ENCODE results near the gene GLB1L2.

GLB1L2 gene

DNA sequence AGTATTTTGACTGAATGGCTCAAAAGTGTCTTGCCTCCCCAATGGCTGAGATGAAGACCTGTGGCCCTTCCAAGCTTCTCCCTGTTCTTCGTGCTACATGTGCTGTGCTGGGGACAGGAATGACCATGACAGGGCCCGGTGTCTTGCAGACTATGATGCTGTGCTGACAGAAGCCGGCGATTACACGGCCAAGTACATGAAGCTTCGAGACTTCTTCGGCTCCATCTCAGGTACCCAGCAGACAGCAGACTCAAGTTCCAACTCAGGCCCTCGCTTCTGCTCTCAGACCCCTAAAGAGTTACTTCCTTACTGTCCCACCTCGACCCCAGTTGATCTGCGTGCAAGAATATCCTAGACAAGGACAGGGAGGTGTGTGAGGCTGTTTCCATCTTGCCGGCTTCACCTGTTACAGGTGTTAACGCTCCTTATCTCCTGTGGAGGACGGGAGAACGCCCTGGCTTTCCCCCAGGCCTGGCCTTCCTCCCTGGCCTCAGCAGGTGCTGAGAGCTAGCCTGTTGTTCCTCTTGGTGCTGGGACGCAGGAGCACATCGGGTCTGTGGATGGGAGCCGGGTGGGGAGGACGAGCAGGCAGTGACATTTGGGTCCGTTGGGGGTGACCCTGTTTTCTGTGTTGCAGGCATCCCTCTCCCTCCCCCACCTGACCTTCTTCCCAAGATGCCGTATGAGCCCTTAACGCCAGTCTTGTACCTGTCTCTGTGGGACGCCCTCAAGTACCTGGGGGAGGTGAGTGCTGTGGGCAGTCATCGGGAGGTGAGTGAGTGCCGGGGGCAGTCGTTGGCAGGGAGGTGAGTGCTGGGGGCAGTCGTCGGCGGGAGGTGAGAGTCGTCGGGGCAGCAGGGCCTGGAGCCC lies 38.1 kb downstream of the GLB1L2 start:
- DNase-seq = no peak

DNA sequence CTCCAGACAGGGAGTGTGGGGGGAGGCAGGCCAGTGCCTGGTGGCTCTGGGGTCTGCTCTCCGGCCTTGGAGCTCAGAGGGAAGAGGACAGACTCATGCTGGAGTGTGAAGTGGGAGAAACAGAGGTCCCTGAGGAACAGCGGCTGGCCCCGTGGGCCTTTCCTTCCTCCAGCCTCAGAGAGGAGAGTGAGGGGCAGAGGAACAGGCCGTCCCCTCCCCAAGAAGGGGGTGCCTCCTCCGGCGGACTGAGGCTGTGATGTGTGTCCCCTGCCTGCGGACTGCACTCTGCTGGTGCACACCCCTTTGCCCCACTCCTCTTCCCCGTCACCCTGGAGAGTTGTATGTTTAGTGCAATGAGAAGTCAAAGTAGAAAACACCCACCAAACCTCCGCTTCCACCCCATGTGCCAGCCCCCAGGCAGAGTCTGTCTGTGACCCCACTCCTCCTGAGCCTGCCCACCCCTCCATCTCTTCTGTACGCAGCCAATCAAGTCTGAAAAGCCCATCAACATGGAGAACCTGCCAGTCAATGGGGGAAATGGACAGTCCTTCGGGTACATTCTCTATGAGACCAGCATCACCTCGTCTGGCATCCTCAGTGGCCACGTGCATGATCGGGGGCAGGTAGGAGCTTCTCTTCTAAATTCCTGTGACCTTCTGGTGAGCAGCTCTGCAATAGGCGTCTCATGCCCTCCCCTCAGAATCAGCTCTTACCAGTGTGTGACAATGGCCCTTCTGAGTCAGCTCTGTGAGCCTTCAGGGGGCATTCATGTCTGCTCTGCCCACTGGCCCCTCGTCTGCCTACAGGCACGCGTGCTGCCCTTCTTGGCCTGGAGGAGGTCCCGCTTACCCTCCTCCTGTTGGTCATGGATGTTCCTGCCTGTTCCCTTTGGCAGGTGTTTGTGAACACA lies 39.0 kb downstream of the GLB1L2 start:
- no peak for DNase-seq

DNA sequence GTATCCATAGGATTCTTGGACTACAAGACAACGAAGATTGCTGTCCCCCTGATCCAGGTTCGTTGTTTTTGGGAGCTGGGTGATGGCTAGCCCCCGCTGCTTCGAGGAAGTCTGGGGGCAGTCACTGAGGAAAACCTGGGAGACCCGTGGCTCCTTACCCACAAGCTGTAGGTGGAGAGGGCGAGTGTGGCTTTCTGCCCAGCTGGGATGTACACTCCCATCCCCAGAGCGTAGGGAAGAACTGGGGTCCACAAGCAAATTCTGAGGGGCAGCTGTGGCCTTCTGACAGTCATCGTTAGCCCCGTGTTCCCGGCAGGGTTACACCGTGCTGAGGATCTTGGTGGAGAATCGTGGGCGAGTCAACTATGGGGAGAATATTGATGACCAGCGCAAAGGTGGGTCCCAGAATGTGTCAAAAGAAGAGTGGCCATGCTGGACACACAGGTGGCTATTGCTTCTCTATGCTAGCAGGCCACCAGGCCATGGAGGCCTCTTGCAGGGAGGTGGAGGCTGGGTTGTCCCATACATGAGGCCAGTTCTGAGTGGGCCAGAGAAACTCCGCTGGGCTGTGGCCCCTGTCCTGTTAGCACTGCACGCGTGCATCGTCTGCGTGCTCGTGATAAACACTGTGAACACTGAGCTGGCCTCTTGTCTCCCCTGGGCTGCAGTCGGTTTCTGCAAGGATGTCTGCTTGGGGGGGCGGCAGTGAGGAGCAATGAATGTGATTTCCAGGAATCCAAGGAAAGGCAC lies 39.8 kb downstream of the GLB1L2 start:
- DNase-seq = no peak

DNA sequence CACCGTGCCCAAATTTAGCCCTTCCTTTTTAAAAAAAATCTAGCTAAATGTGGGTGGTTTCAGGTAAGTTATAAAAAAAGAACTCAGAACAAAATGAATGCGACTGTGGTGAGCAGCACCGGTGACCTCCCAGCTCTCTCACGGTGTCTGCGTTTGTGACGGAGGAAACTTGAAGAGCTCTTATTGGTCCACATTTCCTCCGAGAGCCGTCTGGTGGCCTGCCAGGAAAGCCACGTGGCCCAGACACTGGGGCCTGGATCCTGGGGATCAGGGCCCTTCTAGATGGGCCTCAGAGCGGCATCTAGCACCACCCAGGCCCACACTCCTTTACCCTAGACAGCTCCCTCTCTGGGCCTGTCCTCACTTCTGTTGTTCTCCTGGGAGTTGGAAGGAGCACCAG lies 40.7 kb downstream of the GLB1L2 start:
- no peak for DNase-seq

DNA sequence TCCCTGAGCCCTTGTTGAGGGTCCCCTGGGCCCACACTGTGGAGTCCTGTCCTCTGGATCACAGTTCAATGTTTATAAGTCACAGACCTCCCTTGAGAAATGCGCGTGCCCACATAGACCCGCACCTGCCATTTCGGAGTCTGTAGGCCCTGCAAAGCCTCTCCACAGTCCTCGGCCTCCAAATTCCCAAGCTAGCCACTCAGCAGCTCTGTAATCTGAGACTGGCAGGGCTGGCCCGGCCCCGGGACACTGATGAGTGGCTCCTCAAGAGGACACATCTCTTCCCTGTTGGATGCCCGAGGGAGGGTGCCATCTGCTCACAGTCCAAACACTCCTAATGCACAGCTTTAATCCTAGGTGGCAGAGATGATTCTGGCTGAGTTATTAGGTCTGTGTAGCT lies 41.2 kb downstream of the GLB1L2 start:
- no peak for DNase-seq

DNA sequence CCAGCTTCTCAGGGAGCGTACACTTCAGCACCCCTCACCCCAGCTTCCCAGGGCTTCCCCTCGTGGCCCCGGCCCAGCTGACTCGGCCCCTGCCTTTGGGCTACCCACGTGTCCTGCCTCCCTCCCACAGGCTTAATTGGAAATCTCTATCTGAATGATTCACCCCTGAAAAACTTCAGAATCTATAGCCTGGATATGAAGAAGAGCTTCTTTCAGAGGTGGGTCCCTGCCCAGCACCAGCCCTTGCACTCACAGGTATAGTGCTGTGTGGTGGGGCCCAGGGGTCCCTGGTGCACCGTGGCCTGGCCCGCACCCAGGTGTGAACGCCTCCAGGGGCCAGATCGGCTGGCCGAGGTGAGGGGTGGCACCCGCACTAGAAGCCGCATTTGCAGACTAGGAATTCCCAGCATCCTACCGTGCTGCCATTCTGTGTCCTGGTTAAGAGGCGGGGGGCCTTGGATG lies 41.8 kb downstream of the GLB1L2 start:
- DNase-seq = no peak

DNA sequence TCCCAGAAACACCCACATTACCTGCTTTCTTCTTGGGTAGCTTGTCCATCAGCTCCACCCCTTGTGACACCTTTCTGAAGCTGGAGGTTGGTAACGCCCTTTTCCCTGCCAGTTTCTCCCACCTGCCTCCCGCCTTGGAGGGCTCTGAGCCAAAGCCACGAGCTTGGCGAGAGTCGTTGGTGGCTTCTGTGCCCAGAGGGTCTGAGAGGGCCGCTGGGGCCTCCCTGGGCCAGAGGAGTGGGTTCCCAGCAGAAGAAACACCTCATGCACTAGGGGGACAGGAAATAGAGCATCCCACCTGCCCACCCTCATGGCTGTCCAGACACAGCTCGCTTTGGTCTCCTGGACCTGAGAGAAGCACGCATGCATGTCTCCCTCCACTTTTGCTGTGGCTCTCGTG lies 42.4 kb downstream of the GLB1L2 start:
- DNase-seq = peak; percentile 26

DNA sequence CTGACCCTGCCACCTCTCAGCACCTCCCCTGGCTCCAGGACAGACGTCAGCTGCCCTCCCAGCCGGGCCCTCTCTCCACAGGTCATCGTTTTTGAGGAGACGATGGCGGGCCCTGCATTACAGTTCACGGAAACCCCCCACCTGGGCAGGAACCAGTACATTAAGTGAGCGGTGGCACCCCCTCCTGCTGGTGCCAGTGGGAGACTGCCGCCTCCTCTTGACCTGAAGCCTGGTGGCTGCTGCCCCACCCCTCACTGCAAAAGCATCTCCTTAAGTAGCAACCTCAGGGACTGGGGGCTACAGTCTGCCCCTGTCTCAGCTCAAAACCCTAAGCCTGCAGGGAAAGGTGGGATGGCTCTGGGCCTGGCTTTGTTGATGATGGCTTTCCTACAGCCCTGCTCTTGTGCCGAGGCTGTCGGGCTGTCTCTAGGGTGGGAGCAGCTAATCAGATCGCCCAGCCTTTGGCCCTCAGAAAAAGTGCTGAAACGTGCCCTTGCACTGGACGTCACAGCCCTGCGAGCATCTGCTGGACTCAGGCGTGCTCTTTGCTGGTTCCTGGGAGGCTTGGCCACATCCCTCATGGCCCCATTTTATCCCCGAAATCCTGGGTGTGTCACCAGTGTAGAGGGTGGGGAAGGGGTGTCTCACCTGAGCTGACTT lies 43.2 kb downstream of the GLB1L2 start:
- DNase-seq = no peak

DNA sequence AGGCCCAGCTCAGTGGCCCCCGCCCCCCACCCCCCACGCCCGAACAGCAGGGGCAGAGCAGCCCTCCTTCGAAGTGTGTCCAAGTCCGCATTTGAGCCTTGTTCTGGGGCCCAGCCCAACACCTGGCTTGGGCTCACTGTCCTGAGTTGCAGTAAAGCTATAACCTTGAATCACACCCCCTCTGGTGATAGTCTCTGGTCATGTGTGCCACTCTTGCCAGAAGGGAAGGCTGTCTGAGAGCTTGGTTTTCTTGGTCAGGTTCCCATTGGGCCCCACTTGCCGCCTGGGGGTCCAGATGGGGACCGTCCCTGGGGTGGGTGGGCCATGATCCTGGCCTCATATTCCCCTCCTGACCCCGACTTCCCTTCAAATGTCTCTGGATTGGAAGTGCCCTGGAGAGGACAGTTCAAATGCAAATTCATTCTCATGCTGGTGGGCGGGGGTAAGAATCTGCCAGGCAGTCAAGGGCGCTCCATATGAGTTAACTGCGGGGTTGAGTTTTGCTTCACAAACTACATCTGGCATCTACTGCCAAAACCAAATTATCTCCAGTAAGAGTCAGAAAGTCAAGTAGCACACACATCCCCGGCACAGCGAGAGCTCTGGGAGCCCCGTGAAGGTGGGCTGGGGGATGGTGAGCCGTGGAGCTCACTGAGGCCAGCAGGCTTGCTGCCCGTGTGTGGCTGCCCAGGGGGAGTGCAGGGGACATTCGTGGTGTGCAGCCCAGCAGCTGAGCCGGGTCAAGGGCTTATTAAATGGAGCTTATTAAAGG lies 44.5 kb downstream of the GLB1L2 start:
- no peak for DNase-seq

DNA sequence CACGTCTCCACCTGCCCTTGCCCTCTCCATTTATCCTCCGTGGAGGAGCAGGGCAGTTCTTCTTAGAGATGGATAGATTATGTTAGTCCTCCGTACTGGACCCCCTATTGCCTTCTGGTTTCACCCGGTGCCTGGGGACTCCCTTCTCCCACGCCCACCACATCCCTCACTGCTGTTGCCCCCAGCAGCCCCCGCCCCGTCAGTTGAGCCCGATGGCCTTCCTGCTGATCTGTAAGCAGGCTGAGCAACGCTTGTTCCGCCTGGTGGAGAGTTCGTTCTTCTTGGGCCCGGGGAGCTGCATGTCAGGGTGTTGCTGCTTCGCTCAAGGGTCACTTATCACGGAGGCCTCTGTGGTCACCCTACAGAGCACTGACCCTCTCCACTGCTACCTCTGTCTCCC lies 46.1 kb downstream of the GLB1L2 start:
- no peak for DNase-seq

DNA sequence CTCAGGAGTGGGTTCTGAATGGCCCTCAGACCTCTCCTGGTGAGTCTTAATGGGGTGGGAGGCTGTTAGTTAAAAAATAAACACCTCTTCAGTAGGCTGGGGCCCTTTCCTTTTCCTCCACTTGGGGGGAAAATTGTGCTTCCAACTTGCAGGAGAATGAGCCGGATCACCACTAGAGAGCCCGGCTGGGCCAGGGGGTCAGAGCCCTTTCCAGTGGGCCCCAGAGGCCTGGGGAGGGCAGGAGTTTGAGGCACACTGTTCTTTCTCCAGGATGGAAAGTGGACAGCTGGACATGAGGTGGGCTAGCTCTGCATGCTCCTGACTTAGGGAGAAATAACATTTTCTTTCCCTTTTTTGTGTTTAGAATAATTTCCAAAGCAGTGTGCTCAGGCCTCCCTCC lies 47.5 kb downstream of the GLB1L2 start:
- DNase-seq = no peak

DNA sequence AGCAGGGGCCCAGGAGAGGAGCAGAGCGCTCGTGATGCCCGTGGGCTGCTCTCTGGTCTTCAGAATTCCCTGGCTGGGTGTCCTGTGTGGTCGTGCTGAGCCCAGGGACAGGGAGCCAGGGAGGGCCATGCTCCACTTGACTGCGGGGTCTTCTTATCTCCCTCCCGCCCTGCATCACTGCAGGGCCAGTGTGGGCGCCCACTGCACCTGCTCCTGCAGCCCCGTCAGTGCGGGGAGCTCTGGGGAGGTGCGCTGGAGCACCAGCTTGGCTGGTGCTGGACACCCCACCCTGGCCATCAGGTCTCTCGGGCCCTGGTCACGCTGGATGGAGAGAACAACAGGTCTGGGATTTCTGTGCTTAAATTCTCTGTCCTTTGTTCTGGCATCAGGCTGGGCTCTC lies 48.4 kb downstream of the GLB1L2 start:
- DNase-seq = no peak

DNA sequence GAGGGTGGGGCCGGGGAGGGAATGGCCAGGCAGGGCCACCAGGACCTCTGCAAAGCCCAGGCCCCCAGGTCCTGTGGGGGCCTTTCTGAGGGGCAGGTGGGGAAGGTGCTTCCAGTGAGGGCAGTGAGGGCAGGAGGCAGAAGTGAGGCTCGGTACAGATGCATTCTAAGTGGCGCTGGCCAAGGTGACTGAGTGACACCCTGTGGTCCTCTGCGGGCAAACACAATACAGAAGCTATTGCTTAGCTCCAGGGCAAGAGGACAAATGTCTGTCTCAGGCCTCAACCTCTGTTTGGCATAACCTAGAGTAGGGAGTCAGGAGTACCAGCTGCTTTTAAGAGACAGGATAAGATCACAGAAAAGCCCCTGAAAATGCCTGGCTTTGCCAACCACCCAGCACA lies 49.0 kb downstream of the GLB1L2 start:
- no peak for DNase-seq

DNA sequence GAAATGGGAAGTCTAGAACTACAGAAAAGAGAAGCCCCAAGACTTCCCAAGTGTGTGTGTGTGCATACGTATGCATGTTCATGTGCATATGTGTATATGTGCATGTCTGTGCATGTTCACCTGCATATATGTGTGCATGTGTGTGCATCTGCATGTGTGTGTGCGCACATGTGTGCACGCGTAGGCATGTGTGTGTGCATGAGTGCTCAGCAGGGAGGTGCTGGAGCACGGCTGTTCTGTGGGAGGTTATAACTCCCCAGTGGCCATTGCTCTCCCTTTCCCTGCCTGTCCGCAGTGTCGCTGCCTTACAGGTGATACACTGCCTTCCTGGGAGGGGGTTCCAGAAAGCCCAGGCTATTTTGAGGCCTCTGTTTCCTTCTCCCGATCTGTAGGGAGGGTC lies 50.5 kb downstream of the GLB1L2 start:
- DNase-seq = no peak

DNA sequence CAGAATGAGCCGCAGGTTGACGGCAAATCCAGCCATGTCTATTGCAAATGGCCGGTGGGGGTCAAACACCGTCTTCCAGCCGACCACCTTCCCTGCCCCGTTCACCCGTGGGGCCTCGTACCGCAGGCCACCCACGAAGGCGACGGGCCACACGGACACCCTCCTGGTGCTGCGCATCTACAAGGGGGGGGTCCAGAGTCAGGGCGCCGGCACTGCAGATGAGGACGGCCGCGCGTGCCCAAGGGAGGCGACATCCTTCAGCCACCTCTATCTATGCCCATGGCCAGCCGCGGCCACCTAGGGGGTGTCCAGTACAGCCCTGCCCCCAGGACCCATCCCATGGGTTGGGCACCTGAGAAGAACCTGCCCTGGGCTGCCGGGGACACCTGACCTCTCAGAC lies 51.0 kb downstream of the GLB1L2 start:
- DNase-seq = no peak

DNA sequence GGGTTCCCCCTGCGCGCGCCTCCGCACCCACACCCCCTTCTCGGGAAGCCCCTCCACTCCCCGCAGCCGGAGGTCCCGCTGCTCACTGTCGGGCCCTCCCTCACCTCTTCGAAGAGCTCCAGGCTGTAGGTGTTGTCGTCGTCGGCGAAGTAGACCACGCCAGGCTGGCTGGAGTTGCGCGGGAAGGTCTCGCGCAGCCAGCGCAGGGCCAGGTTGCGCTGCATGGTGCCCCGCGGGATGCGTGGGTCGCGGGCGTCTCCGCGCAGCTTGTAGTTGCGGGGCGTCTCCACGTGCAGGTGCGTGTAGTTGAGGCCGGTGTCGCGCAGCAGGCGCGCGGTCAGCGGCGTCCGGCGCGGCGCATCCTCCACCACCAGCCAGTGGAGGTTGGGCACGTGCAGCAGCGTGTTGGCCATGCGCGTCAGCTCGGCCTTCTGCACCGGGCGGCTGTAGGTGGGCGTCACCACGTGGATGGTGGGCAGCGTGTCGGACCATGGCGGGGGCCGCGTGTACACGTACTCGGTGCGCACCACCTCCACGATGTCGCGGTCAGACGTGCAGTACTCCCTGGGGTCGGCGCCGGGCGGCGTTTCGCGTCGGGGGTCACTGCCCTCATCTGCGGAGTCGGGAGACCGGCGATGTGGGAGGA lies 51.9 kb downstream of the GLB1L2 start:
- no peak for DNase-seq

DNA sequence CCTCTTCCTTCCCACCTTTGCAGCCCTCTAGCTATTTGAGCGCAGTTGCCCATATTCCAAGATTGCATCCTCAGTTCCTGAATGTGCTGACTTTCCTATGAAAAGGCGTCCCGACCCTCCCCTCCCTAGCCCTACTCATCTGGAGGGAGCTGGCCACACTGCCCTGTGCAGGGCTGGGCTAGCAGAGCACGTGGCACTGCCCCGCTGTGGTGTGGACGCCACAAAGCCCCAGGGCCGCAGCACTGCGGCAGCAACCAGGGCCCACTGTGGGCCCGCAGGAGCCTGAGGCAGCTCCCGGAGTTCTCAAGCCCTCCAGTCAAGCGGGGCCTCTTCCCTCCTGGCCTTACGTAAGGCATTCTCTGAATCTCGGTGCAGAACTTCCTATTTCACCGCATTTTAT lies 52.6 kb downstream of the GLB1L2 start:
- DNase-seq = no peak

DNA sequence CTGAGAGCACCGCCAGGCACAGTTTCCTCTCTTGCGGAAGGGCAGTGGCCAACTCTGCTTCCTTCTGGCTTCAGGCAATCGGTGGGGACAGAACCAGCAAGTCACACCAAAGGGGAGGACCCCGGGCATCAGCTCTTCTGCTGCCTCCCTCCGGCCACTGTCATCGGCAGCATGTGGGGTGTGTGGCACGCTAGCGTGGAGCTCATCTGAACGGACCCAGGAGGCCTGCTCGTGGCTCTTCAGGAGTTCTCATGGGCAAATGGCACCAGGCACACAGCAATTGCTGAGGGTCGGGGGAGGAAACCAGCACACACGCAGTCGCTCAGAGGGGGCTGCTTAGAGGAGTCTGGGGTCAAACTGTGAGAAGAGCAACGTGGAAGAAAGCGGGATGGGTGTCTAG lies 53.4 kb downstream of the GLB1L2 start:
- DNase-seq = no peak

DNA sequence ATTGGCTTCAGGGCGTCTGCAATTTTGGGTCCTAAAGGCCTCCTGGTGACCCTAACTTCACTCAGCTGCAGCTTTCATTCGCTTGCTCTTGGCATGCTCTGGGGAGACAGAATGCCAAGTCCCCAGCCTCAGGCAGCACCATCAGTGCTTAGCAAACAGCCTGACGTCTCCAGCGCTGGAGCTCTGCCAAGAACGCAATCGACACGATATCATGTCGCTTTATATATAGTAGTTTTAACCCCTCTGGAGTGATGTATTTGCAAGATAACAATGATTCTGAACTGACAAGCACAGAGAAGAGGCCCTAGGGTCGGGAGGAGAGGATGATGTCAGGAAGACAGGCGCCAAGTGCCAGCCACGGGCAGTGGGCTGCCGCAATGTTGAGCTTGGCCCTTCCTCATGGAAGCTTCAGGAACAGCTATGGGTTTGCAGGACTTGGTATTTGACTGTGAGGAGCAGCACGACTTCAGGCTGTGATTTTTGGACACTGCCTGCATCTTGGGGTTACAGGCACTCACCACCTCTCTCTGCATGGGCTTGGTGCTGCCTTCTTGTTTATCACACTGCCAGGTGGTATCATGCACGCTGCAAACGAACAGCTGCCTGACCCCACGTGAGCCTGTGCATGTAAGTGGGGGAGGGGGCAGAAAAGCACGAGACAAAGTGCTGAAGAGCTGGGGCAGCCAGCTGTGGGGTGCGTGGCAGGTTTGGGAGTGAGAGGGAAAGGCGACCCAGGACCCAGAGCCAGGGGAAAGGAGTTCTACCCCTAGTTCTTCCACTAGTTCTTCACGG lies 54.2 kb downstream of the GLB1L2 start:
- DNase-seq = peak; percentile 96

DNA sequence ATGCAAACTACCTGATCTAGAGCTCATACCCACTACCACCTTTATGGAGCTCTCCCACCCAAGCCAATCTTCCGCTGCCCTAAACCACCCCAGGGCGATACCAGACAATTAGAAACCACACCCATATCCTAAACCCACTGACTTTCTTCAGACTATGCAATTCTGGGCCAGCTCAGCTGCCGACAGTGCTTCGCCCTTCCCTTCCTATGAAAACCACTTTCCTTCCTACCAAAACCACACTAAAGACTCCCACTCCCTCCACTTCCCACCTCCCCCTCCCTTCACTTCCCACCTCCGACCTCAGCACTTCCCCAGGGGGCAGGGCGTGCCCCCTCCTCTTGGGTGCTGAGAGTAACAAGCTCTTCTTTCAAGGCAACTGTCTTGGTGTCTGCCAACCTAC lies 55.2 kb downstream of the GLB1L2 start:
- no peak for DNase-seq

DNA sequence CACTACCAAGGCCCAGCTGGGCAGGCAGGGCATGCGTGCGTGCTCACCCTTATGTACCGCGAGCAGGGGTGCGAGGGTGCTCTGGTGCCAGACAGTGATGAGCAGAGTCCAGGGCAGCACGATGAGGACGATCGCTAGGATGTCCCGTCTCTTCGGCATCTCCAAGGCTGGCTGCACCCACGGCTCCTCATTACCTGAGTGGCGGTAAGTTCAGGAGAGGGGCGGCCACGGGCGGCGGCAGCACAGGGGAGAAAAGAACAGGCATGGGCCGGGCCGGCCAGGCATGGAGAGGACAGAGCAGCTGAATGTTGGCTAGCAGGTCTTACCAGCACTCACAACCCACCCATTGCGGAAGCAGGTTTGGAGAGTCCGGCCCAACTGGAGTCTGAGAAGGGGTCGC lies 55.7 kb downstream of the GLB1L2 start:
- no peak for DNase-seq

Data from NCI-H1105 treated with DMSO at 0.1 percent for 48 hours (cell line).